Activated T-helper 1 cell treated with anti-CD3 and anti-CD28 coated beads, Interleukin-2, amount 50 U/mL, for 16 hours (primary cell): ENCODE results near the gene GNAT2.
"Not testable (repeated sequence)": the region's sequence is repeated elsewhere in the genome, so short reads cannot be mapped to it uniquely, and the experiment has no call there.

Experiments used
- DNase-seq, 2 donors: peaks; one replicate each; pipeline ENCODE4 v3.0.0-alpha.2; 2020; ENCODE audit warnings: low read depth in 1 of 2, low spot score in 1 of 2

Gene GNAT2

DNA sequence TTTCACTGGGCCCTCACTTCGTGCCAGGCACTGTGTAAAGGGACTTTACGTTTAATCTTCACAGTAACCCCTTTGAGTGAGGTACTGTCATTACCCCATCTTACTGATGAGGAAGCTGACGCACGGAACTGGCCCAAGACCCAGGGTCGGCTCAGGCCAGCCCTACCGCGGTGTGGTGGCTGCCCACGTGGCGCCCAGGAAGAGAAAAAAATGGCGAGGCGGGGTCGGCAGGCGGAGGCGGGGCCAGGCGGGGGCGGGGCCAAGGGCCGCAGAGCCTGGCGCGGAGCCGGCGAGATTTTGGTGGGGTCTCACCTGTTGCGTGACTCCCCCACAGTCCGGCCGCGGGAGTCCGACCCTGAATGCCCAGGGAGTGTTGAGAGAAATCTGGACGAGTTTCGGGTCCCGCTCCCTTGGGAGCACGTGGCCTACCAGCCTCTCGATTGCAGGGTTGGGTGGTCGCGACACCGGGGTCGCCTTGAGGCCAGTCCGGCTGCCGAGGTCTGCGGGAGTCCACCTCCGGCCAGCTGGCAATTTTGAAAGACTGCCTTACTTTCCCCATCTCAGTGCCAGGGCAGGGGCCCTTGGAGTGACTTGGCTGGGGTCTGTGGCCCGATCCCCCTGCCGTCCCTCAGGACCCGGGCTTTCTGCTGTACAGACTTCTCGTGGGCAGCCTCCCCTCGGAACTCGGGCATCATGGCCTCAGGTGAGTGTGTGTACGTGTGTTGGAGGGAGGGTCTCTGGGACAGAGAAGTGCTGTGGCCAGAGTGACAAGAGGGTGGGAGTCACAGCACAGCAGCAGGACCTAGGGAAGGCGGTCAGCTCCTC lies at the start of gene GNAT2, which contains the start of gene AMPD2:
Gene GNAT2, minus strand, starts transcription at position 41 of the 825 bp plus-strand sequence. CDS start 6,746 bp downstream, outside the sequence.
Gene AMPD2, plus strand, starts transcription at position 262 of the 825 bp plus-strand sequence. CDS start 1,339 bp downstream, outside the sequence.
- DNase-seq, result peak; percentile 40 to 64

DNA sequence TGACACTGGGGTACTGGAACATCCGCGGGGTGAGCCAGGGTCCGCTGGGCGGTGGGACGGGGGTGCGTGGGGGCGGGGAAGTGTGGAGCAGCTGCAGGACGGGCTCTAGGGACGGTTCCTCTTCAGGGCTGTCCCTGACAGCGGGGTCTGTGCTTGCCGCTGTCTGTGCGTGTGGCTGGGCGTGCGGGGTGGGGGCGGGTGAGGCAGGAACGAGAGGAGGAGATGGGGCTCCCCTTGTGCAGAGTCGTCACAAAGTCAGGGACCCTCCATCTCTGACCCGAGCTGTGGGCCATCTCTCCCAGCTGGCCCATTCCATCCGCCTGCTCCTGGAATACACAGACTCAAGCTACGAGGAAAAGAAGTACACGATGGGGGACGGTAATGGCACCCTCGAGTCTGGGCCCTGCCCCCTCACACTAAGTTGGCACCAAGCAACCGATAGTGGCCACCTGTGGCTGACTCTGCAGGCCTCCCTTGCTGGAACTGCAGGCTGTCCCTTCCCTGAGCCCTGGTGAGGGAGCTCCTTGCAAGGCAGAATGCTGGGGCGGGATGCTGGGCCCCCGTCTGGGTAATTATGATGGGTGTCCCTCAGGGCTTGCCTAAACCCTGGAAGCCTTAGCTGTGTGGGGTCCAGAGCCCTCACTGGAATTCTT lies 48.8 kb upstream of the GNAT2 start:
- no peak for DNase-seq

DNA sequence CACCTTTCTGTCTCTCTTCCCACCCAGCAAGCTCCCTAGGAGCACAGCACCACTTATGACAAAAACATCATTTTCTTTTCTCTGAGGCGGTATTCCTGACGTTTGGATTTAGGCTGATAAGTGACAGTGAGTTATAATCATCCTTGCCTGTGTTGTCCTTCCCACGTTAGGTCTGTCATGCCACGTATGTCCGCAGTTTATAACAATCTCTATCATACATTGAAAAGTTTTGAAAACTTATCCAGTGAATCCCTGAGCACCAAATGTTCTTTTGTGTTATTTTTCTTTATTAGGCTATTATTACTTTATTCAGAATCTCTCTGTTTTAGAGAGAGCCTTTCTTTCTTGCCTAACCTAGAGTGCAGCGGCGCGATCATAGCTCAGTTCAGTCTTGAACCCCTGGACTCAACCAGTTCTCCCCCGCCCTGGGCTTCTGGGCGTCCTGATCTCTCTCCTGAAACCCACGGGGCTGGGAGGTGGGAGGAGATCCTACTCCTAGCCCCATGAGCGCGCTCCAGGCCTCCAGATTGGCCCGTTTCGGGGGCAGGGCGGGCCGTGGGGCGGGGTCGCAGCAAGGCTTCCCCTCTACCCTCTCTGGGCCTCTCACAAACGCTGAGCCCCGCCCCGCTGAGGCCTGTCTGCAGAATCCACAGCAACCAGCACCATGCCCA lies 48.2 kb upstream of the GNAT2 start, which contains the start of gene GSTM2:
Gene GSTM2, plus strand, starts transcription at position 606 of the 671 bp plus-strand sequence. Its CDS starts 59 bp downstream, at position 665.
- peak; percentile 63 to 64 for DNase-seq

DNA sequence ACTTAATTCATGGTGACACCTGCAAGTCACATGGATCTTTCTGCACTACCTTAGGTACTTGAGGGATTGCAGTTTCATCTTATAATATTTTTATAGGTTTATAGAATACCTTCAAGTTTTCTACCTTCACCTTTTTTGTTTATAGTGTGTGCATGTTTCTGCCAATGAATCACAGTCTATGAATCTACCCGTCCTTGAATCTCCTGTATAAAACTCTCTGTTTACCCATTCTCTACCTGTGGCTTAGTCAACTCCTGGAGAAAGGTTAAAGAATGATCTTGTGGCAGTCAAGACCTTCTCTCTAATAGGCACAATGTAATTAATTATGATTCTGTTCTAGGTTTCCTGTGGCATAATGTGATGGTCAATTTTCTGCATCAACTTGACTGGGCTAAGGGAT lies 45.3 kb upstream of the GNAT2 start:
- DNase-seq, result no peak

DNA sequence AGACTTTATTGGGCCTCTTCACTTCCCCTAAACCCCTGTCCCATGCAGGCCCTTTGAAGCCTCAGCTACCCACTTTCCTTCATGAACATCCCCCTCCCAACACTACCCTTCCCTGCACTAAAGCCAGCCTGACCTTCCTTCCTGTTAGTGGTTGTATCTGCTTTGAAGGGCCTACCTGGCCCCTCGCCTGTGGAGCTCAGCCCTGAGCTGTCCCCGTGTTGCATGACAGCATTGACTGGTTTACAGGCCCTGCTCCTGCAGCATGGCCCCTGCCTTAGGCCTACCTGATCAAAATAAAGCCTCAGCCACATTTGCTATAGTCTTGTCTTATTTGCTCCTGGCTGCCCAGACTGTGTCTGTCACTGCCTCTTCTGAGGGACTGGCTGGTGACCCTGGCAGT lies 42.0 kb upstream of the GNAT2 start:
- no peak for DNase-seq

DNA sequence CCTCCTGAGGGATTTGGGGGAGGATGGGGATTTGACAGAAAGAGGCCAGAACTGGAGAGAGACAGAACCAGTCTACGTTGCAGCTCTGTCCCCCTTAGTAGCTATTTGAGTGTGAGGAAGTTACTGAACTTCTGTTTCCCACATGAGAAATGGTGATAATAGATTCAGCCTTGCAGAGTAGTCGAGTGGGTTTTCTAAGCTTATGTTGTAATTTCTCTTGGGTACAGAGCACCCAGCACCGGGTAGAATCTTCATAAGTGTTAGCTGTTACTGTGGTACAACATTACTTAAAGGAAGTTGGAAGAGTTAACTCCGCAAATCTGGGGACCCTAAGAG lies 41.2 kb upstream of the GNAT2 start:
- not testable (repeated sequence) for DNase-seq

DNA sequence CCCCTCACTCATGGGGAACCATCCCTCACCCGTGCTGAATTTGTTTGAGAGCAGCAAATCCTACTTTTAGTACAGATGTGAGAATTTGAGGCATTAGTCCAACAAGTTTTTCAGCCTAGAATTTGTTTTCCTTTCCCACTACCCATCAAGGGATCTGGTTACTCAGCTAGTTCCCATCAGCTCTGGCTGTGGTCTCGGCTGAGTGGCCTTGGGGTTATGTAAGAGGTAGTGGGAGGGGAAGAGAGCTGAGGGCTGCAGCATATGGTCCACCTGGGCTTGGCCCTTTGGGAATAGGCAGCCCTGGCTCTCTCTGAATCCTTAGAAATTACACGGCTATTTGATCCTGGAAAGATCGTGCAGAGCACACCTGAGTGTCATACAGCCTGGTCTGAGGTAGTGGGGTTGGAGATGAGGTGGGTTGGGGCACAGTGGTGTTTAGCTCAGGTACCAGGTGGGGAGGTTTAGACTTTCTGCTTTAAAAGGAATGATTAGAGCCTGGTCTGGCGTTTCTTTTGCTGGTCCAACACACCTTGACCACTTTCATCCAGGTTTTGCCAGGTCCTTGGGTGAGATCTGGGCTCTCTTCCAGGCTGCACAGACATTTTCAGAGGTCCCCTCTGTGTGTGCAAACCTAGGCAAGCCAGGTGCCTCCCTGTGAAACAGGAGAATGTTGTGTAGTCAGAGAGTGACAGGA lies 40.7 kb upstream of the GNAT2 start:
- DNase-seq, result no peak

DNA sequence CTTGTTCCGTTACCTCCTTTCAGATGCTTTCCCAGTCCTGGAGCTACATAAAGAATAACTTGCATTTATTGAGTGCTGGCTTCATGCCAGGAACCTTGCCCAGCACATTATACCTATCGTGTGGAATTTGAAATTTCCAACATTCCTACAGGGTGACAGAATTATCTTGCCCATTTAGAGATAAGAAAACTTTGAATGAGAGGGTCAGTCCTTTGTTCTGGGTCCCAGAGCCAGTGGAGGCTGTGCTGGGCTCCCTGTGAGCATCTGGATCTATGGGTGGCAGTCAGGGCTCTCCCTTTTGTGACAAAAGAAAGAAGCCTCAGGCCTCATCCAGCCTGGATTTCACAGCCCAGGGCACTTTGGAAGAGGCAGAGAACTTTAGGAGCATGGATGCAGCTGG lies 39.7 kb upstream of the GNAT2 start:
- no peak for DNase-seq

DNA sequence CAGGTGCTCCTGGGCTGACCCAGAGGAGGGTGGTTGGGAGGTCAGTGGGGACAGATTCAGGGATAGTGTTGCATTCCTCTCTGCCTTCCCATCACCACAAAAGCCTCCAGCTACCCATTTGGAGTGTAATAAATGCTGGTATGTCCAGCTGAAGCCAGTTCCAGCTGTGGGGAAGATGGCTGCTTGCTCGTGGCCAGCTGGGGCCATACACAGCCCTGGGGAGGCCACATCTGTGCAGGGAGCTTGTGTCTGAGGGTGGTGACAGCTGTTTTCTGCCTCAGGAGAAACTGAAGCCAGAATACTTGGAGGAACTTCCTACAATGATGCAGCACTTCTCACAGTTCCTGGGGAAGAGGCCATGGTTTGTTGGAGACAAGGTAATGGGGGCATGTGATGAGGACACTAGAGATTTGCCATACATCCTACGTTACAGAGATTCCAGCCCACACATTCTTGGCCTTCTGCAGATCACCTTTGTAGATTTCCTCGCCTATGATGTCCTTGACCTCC lies 39.2 kb upstream of the GNAT2 start:
- DNase-seq, result no peak

DNA sequence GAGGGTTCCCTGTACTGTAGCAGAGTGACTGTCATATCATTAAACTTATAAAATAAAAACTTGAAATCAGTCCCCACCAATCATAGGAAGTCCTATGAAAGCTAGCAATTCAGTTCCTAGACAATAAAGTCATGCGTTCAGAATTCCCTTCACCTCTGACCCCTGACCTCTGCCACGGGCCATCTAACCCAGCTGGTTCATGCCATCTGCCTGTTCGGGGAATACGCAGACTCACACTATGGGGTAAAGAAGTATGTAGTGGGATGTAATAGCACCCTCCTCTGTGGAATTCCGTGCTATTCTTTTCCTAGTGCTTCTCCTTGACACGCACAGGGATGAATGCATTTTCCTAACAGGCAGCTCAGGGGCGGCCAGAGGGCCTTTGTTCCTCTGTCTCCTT lies 38.6 kb upstream of the GNAT2 start:
- DNase-seq, result no peak

DNA sequence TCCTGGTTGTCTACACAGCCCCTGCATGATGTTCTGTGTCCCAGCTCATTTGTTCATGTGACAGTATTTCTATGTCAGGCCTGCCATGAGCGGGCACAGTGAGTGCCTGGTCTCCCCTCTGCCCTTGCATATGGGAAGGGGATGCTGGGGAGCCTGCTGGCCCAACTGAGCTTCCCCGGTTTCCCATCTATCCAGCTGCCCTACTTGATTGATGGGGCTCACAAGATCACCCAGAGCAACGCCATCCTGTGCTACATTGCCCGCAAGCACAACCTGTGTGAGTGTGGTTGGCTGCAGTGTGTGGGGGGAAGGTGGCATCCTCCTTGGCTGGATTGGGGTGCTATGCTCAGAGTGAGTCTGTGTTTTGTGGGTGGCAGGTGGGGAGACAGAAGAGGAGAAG lies 38.0 kb upstream of the GNAT2 start:
- no peak for DNase-seq

DNA sequence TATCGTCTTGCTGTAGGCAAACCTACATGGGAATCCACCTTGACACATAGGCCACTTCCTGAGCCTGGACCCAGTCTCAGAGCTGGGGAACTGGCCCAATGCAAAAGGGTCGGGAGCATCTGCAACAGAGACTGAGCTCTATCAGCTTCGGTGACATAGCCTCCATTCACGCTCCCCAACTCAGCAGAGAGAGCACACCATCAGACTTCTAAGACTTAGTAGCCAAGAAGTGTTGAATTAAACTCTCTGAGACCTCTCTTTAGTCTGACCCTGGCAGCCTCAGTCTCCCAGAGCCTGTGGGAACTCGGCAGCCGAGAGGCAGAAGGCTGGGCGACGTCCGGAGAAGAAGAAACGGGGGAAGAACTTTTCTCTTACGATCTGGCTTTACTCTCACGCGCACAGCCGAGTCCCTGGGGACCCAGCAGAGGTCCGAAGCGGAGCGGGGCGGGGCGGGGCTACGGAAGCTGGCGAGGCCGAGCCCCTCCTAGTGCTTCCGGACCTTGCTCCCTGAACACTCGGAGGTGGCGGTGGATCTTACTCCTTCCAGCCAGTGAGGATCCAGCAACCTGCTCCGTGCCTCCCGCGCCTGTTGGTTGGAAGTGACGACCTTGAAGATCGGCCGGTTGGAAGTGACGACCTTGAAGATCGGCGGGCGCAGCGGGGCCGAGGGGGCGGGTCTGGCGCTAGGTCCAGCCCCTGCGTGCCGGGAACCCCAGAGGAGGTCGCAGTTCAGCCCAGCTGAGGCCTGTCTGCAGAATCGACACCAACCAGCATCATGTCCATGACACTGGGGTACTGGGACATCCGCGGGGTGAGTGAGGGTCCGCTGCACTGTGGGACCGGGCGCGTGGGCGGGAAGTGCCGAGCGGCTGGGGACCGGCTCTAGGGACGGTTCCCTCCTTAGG lies 36.5 kb upstream of the GNAT2 start, which contains the start of gene GSTM4:
Gene GSTM4, plus strand, starts transcription at position 485 of the 905 bp plus-strand sequence. Its CDS starts 291 bp downstream, at position 776.
- DNase-seq, result peak; percentile 31 to 44

DNA sequence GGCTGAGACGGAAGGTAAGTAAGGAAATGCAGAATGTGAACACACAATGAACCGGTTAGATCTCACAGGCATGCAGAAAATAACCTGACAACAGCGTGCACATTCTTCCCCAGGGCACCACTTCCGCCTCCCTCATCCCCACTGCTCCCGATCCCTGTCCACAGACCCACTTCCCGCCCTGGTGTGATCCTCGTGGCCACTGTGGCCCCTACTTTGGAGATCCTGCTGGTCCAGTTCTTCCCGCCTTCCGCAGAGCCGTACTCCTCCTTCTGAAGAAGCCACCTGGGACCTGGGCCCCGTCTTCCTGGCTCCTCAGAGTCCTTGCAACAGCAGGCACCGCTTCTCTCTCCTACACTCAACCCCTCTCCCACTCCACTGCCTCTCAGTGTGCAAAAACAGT lies 35.1 kb upstream of the GNAT2 start:
- DNase-seq, result no peak

DNA sequence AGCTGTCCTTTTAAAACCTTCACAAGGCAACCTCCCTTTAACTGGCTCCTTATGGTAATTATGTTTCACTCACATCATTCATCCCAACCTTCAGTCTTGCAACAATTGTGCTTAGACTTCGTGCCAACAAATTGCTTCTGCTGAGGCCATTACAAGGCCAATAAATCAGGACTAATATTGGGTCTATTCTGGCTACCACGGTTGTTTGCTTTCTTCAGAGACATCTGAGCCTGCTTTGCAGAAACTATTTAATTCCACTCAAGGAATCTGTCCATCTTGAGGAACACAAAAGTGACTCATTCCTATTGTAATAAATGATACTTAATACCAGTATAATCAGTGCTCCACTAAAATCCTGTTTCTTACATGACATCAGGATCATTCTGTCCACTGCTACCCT lies 33.9 kb upstream of the GNAT2 start:
- no peak for DNase-seq

DNA sequence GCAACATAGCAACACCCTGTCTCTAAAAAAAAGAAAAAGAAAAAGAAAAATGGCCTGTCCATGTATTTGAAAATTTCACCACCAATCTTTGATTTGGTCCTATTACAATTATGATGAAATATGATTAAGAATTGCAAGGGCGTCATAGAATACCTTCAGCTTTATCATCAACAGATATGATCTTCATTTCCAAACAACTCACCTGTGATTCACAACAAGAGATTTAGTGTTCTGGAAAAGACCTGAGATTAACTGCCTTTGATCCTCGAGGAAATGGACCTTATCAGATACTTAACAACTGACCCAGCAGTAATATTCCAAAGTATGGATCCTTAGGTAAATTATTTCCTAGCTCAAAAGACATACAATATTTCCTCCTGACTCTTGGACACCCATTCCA lies 33.0 kb upstream of the GNAT2 start:
- no peak for DNase-seq

DNA sequence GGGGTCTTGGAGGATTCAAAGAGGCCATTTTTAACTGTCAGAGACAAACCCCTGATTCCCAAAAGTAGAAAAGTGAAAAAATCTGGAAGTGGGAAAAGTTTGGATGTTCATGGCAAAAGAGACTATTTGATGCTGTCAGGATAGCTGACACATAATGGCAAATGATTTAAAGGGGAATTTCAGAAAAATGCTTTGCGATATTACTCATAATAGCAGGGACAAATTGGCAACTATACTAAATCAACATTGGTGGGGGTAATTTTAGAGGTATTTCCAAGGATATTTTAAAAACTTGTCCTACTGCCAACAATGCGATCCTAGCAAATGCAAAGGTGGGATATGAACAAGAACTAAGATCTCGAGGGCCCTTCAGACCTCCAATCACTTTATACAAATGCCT lies 31.2 kb upstream of the GNAT2 start:
- DNase-seq, result no peak

DNA sequence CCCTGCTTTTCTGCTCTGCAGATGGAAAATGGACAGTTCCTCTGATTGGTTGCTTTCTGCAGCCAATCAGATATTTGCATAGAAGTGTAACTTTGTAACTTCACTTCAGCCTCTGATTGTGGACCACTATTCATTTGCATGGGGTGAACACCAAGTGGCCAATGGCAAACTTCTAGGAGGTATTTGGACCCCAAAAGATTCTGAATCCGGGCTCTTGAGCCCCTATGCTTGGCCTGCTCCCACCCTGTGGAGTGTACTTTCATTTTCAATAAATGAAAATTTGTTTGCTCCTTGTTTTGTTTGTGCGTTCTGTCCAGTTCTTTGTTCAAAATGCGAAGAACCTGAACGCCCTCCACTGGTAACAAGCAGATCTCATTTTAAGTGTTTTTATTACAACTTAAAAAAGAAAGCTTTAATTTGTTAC lies 30.1 kb upstream of the GNAT2 start:
- no peak for DNase-seq

DNA sequence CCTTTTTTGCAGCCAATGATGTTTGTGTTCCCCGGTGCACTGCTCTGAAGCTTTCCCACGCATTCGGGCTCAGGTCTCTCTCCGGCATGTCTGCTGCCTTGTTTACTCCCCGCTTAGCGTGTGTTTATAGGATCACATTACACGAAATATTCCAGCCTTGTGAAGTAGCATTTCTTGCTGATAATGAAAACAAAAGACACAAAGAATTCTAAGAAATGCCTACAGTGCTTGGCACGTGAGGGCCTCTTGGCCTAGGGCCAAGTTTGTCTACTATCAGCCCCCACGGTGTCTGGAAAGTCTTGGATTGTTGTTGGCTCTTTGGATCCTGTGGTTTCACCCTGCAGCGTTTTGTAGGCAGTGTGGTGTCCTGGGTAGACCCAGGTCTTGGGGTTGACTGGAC lies 25.3 kb upstream of the GNAT2 start:
- no peak for DNase-seq

DNA sequence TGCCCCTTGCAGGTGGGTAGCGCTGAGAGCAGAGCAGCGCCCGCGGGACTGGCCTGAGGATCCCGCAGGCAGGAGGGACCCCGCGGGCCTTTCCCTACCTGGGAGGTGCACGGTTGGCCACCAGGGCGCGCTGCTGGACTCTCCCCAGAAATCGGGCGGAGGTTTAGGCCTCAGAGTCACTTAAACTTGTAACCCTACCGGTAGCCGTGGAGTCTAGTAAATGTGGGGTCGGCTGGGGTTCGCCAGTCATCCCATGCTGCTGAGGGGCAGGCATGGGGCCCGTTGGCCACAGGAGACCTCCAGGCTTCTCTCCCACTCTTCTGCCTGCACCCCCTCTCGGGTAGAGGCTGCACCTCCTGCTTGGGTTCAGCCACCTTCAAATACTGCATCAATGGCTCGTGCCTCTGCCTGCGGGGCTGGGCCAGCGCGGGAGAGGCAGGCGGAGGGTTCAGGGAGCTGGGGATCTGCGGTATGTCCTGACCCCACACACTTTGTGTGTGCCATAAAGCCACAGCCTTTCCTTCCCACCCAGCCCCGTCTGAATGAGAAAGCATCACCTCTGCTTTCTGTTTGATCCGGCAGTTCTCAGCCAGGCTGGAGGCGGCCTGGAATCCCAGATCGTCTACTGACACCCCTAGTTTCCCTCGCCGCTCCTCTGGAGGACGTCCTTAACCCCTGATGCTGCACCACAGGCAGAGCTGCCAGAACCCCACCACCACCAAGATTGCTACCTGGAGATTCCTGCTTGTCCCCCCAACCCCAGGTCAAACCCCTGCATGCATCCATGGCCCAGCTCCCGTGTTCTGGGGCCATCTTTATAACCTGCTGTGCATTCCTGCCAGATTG lies 24.2 kb upstream of the GNAT2 start:
- peak; percentile 79 to 88 for DNase-seq
